ENCODE data around the gene ENG.

DNA sequence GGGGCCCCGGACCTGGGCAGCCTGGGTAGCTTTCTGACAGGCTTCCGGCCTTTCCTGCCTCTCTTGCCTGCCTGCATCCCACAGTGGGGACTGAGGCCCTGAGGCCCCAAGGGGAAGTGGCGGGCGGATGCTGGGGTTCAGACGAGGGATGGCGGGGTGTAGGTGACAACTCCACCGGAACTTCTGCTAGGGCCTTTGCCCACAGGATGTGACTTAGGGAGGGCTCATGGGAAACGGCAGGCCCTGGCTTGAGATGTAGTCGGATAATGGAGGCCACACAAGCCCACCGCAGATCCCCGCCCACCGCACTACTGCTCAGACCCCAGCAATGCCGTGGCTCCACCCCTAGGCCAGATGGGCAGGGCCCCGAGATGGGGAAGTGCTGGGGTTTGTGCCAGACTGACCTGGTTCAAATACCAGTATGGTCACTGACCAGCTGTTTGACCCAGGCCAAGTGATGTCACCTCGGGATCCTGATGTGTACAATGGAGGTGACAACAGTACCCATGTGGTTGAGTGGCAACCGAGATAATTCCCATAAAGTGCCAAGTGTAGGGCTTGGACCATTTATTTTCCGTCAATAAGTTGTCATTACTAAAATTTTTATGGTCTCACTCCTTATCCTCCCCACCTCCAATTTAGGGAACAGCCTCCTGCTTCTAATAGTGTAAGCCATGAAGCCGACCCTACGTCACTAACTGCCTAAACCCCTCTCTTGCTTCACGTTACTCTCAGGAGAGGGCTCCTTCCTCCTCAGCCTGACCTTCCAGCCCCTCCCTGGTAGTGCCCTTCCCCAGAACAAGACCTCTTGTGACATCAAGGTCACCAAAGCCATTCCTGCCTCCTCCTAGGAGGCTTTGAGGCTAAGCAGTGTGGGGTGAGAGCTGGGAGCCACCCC, 71.1 kb downstream of the ENG start:
- TF ChIP-seq CTCF (IDR thresholded peaks at IDR 0.05; ENCODE audit: borderline replicate concordance, extremely low read depth, low read length, poor library complexity, severe bottlenecking) (no peak), EZH2 (IDR thresholded peaks at IDR 0.05; ENCODE audit: borderline replicate concordance, low read depth, low read length, severe bottlenecking) (no peak)

Data from DND-41 (cell line).